Measurements from ENCODE around the gene BMP6.

The BMP6 gene

DNA sequence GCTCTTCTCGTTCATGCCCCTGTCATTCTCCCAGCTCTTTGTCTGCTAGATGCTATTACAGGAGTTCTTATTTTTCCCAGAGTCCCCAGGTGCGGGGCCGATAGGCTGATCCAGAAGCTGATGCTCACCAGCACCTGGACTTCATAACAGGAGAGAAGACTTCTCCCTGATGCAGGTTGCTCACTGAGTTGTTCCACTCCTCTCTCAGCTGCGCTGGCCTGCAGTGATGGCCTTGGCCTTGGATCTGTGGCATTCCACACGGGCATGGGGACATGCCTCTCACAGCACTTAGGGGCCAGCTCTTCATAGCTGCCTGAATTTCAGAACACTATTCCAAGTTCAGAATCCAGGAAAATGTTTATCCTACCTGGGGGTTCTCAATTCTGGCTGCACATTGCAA is 191.8 kb downstream of the BMP6 start:
- WGBS (ENCODE audit: insufficient coverage, insufficient read length): no CpG with 5 or more reads among the region's 5 CpGs
- no peak overlapping the region for H3K4me3 ChIP-seq (ENCODE audit: low read length)
- no peaks in the 10 kb centered on the region for H3K9me3 ChIP-seq (ENCODE audit: control insufficient read depth, insufficient read depth, low read length)

DNA sequence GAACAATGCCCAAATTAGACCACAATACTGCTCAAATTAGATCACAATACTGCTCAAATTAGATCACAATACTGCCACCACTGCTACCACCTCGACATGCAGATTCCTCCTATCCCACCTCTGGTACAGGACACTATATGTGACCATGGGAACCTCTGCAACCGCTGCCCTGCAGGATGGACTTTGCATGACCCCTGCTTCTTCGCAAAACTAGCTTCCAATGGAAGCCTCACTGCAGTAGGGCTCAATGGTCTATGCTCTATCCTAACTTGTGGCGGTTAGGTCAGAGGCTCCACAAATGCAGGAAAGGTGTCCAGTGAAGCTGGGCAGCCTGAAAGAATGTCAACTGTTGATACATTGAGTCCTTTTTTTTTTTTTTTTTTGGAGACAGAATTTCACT is 192.5 kb downstream of the BMP6 start:
- Histone ChIP-seq H3K4me1 (ENCODE audit: control insufficient read depth, insufficient read depth, low read length) (no peaks in the 10 kb centered on the region), H3K4me3 (ENCODE audit: low read length) (no peak overlapping the region), H3K27me3 (ENCODE audit: control insufficient read depth, insufficient read depth, low read length) (no peaks in the 10 kb centered on the region), H3K9me3 (ENCODE audit: control insufficient read depth, insufficient read depth, low read length) (no peaks in the 10 kb centered on the region), H3K27ac (ENCODE audit: low read length) (no peak overlapping the region), H3K36me3 (ENCODE audit: control insufficient read depth, insufficient read depth, low read length) (no peaks in the 10 kb centered on the region)
- no peak for DNase-seq (ENCODE audit: low read depth, low spot score)
- no CpG with 5 or more reads among the region's 4 CpGs for WGBS (ENCODE audit: insufficient coverage, insufficient read length)

More for the DNA sequence above, 191.8 kb downstream of the BMP6 start:
- Histone ChIP-seq H3K27me3 (ENCODE audit: control insufficient read depth, insufficient read depth, low read length) (no peaks in the 10 kb centered on the region), H3K4me1 (ENCODE audit: control insufficient read depth, insufficient read depth, low read length) (no peaks in the 10 kb centered on the region), H3K36me3 (ENCODE audit: control insufficient read depth, insufficient read depth, low read length) (no peaks in the 10 kb centered on the region), H3K27ac (ENCODE audit: low read length) (no peak overlapping the region)
- DNase-seq (ENCODE audit: low read depth, low spot score): no peak

GRCh38 chr6:7919871-7920270 is 194.0 kb downstream of the BMP6 start:
- Histone ChIP-seq H3K4me1 (ENCODE audit: control insufficient read depth, insufficient read depth, low read length) (no peaks in the 10 kb centered on the region), H3K27ac (ENCODE audit: low read length) (no peak overlapping the region), H3K36me3 (ENCODE audit: control insufficient read depth, insufficient read depth, low read length) (no peaks in the 10 kb centered on the region), H3K4me3 (ENCODE audit: low read length) (no peak overlapping the region), H3K27me3 (ENCODE audit: control insufficient read depth, insufficient read depth, low read length) (no peaks in the 10 kb centered on the region), H3K9me3 (ENCODE audit: control insufficient read depth, insufficient read depth, low read length) (no peaks in the 10 kb centered on the region)
- WGBS (ENCODE audit: insufficient coverage, insufficient read length): no CpG with 5 or more reads among the region's 8 CpGs
- no peak for DNase-seq (ENCODE audit: low read depth, low spot score)

DNA sequence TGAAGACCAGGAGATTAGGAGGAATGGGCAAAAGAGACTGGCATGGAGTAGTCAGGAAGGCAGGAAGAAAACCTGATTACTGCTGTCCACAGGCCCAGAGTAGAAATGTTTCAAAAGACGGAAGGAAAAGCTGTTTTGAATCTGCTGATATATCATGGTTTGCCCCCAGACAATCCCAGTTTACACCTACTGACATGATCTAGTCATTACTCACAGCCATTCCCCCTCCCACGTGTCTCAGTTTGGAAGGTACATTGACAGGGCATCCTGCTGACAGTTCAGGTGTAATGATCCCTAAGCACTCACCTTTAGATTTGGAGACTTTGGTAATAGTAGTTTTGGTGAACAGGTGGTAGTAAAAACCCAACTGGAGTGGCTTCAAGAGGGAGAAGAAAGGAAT is 194.5 kb downstream of the BMP6 start:
- H3K27ac ChIP-seq (ENCODE audit: low read length): no peak overlapping the region
- DNase-seq (ENCODE audit: low read depth, low spot score): no peak
- H3K4me3 ChIP-seq (ENCODE audit: low read length): no peak overlapping the region
- no peaks in the 10 kb centered on the region for H3K36me3 ChIP-seq (ENCODE audit: control insufficient read depth, insufficient read depth, low read length)
- WGBS (ENCODE audit: insufficient coverage, insufficient read length): no CpG with 5 or more reads among the region's 2 CpGs
- no peaks in the 10 kb centered on the region for H3K9me3 ChIP-seq (ENCODE audit: control insufficient read depth, insufficient read depth, low read length)
- H3K27me3 ChIP-seq (ENCODE audit: control insufficient read depth, insufficient read depth, low read length): no peaks in the 10 kb centered on the region
- H3K4me1 ChIP-seq (ENCODE audit: control insufficient read depth, insufficient read depth, low read length): no peaks in the 10 kb centered on the region

- WGBS (ENCODE audit: insufficient coverage, insufficient read length): no CpG with 5 or more reads among the region's 4 CpGs
- no peaks in the 10 kb centered on the region for H3K4me1 ChIP-seq (ENCODE audit: control insufficient read depth, insufficient read depth, low read length)
- DNase-seq (ENCODE audit: low read depth, low spot score): no peak
- H3K4me3 ChIP-seq (ENCODE audit: low read length): no peak overlapping the region
- no peaks in the 10 kb centered on the region for H3K36me3 ChIP-seq (ENCODE audit: control insufficient read depth, insufficient read depth, low read length)
- no peaks in the 10 kb centered on the region for H3K27me3 ChIP-seq (ENCODE audit: control insufficient read depth, insufficient read depth, low read length)
- no peaks in the 10 kb centered on the region for H3K9me3 ChIP-seq (ENCODE audit: control insufficient read depth, insufficient read depth, low read length)
- no peak overlapping the region for H3K27ac ChIP-seq (ENCODE audit: low read length)
These were observed 195.1 kb downstream of the BMP6 start for GRCh38 chr6:7921046-7921445.

DNA sequence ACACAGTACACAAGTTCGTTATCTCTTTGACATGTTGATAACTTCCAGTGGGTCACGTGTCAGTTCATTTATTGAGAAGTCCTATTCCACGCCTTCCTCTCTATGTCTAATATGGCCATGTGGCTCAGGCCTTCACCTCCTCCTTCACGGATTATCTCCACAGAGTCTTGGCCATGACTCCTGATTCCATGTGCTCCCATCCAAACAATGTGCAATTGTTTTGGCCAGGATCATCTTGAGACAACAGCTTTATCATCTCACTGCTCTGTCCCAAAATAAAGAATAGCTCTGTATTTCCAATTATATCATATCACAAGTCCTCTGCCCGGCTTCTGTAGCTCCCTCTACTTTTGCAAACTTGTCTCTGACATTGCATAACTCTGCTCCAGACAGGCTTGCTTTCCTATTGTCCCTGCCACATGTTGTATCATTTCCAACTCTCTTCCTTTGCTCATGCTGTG is 195.8 kb downstream of the BMP6 start:
- DNase-seq (ENCODE audit: low read depth, low spot score): no peak
- H3K4me3 ChIP-seq (ENCODE audit: low read length): no peak overlapping the region
- H3K36me3 ChIP-seq (ENCODE audit: control insufficient read depth, insufficient read depth, low read length): no peaks in the 10 kb centered on the region
- no CpG with 5 or more reads among the region's 5 CpGs for WGBS (ENCODE audit: insufficient coverage, insufficient read length)
- no peaks in the 10 kb centered on the region for H3K27me3 ChIP-seq (ENCODE audit: control insufficient read depth, insufficient read depth, low read length)
- no peaks in the 10 kb centered on the region for H3K9me3 ChIP-seq (ENCODE audit: control insufficient read depth, insufficient read depth, low read length)
- no peak overlapping the region for H3K27ac ChIP-seq (ENCODE audit: low read length)
- H3K4me1 ChIP-seq (ENCODE audit: control insufficient read depth, insufficient read depth, low read length): no peaks in the 10 kb centered on the region

GRCh38 chr6:7922596-7922995 is 196.7 kb downstream of the BMP6 start:
- H3K9me3 ChIP-seq (ENCODE audit: control insufficient read depth, insufficient read depth, low read length): no peaks in the 10 kb centered on the region
- no peaks in the 10 kb centered on the region for H3K36me3 ChIP-seq (ENCODE audit: control insufficient read depth, insufficient read depth, low read length)
- no peaks in the 10 kb centered on the region for H3K27me3 ChIP-seq (ENCODE audit: control insufficient read depth, insufficient read depth, low read length)
- H3K27ac ChIP-seq (ENCODE audit: low read length): no peak overlapping the region
- WGBS (ENCODE audit: insufficient coverage, insufficient read length): no CpG with 5 or more reads among the region's 1 CpG
- DNase-seq (ENCODE audit: low read depth, low spot score): no peak
- H3K4me3 ChIP-seq (ENCODE audit: low read length): no peak overlapping the region
- no peaks in the 10 kb centered on the region for H3K4me1 ChIP-seq (ENCODE audit: control insufficient read depth, insufficient read depth, low read length)

GRCh38 chr6:7924867-7925266 is 199.0 kb downstream of the BMP6 start:
- DNase-seq (ENCODE audit: low read depth, low spot score): no peak
- H3K27me3 ChIP-seq (ENCODE audit: control insufficient read depth, insufficient read depth, low read length): no peaks in the 10 kb centered on the region

More at GRCh38 chr6:7924867-7925266, 199.0 kb downstream of the BMP6 start:
- no peak overlapping the region for H3K4me3 ChIP-seq (ENCODE audit: low read length)
- H3K36me3 ChIP-seq (ENCODE audit: control insufficient read depth, insufficient read depth, low read length): no peaks in the 10 kb centered on the region
- H3K9me3 ChIP-seq (ENCODE audit: control insufficient read depth, insufficient read depth, low read length): no peaks in the 10 kb centered on the region
- no peak overlapping the region for H3K27ac ChIP-seq (ENCODE audit: low read length)
- H3K4me1 ChIP-seq (ENCODE audit: control insufficient read depth, insufficient read depth, low read length): no peaks in the 10 kb centered on the region
